Spleen (tissue), 7 donors: ENCODE results near the gene NCOA7.

Experiments
- CTCF ChIP-seq, 11 experiments: fragments of 200-600 bp in 7 of 11; fragments of 450-650 bp in 4 of 11; sonication (generic) in 4 of 11; IDR thresholded peaks in 8 of 11; conservative IDR thresholded peaks in 3 of 11; 1 replicate in 7 of 11; 2 replicates in 4 of 11; pipeline versions ENCODE4 v1.4.0 to v1.8.0; 2016 to 2021; ENCODE audit warnings: antibody characterized with exemption in 11 of 11, inconsistent platforms in 4 of 11, mild to moderate bottlenecking in 1 of 11
- POLR2A ChIP-seq, 3 donors: fragments of 450-650 bp; IDR thresholded peaks; one replicate each; pipeline ENCODE4 v1.5.1; 2017; ENCODE audit warnings: antibody characterized with exemption in 3 of 3, mild to moderate bottlenecking in 1 of 3
- POLR2AphosphoS5 ChIP-seq, 3 donors: sonication (generic); formaldehyde crosslinking; IDR thresholded peaks; one replicate each; pipeline ENCODE4 v1.5.1; 2017; ENCODE audit warnings: antibody characterized with exemption in 3 of 3
- donor health status: DM: no; HTN: no; CAD: no; lungs with moderate emphysema.
- donor health status: DM: no; HTN: no; CAD: no.
- donor health status: DM: no; HTN: no; CAD: no.

GRCh38 chr6:125852587-125852986 lies 61.8 kb downstream of the NCOA7 start:
- TF ChIP-seq CTCF (IDR thresholded peaks at IDR 0.05 in 8 of 11, conservative IDR thresholded peaks at IDR 0.05 in 3 of 11) (no peak), POLR2AphosphoS5 (IDR thresholded peaks at IDR 0.05) (no peak), POLR2A (IDR thresholded peaks at IDR 0.05) (no peak)
